ENCODE results near the gene FAM171A2.

Gene FAM171A2

DNA sequence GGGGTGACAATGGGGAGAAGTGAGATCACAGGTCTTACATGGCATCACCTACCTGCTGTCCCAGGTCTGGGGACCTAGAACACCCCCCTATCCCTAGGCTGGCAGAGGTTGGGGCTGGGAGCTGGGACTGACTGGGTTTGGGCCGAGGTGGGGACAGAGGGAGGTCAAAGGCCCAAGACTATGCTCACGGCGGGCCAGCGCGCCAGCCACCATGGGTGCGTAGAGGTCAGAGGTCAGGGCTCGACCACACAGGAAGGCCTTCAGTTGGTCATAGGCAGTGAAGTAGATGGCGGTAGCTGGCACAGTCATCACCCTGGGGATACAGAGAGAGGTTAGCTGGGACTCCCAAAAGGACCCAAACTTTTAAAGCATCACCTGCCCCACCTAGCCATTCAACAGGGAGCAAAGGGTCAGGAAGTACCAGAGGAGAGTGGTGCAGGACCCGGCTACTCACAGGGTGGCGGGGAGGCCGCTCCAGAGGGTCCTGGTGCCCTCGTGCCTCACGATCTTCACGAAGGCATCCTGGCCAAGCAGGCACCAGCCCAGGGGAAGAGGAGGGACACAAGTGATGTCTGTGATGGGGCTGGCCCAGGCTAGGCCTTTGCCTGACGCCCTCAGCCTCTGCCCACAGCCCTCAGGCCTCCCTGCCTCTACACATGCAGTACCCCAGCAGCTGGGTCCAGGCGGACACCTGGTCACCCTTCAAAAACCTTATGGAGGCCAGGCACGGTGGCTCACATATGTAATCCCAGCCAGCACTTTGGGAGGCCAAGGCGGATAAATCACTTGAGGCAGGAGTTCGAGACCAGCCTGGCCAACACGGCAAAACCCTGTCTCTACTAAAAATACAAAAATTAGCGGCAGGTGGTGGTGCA is 42.2 kb downstream of the FAM171A2 start:
- no peak for DNase-seq (ENCODE audit: low read depth)
- no peak overlapping the region for H3K4me3 ChIP-seq (ENCODE audit: low read length)

DNA sequence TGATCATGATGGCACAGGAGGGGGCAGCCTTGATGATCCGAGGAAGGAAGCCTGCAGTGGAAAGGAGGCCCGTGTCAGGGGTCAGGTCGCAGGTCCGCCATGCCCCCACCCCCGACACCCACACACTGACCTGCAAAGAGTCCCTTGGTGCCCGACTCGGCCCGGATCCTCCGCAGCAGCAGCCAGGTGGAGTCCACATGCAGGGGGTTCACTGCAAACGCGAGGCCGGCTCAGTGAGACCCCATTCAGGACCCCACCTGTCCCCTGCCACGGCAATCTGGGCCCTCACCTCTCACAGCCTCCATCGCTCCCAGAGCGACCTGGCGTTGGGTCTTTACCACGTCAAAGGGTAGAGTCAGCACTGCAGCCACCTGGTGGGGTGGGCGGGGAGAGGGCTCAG is 43.6 kb downstream of the FAM171A2 start:
- no peak overlapping the region for H3K4me3 ChIP-seq (ENCODE audit: low read length)
- DNase-seq (ENCODE audit: low read depth) = no peak
- TF ChIP-seq, protein P1, sequence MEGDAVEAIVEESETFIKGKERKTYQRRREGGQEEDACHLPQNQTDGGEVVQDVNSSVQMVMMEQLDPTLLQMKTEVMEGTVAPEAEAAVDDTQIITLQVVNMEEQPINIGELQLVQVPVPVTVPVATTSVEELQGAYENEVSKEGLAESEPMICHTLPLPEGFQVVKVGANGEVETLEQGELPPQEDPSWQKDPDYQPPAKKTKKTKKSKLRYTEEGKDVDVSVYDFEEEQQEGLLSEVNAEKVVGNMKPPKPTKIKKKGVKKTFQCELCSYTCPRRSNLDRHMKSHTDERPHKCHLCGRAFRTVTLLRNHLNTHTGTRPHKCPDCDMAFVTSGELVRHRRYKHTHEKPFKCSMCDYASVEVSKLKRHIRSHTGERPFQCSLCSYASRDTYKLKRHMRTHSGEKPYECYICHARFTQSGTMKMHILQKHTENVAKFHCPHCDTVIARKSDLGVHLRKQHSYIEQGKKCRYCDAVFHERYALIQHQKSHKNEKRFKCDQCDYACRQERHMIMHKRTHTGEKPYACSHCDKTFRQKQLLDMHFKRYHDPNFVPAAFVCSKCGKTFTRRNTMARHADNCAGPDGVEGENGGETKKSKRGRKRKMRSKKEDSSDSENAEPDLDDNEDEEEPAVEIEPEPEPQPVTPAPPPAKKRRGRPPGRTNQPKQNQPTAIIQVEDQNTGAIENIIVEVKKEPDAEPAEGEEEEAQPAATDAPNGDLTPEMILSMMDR (conservative IDR thresholded peaks at IDR 0.05; ENCODE audit: low read depth, low read length) = no peak

More for the DNA sequence above, 42.2 kb downstream of the FAM171A2 start:
- TF ChIP-seq, protein P1 (conservative IDR thresholded peaks at IDR 0.05; ENCODE audit: low read depth, low read length) = no peak

DNA sequence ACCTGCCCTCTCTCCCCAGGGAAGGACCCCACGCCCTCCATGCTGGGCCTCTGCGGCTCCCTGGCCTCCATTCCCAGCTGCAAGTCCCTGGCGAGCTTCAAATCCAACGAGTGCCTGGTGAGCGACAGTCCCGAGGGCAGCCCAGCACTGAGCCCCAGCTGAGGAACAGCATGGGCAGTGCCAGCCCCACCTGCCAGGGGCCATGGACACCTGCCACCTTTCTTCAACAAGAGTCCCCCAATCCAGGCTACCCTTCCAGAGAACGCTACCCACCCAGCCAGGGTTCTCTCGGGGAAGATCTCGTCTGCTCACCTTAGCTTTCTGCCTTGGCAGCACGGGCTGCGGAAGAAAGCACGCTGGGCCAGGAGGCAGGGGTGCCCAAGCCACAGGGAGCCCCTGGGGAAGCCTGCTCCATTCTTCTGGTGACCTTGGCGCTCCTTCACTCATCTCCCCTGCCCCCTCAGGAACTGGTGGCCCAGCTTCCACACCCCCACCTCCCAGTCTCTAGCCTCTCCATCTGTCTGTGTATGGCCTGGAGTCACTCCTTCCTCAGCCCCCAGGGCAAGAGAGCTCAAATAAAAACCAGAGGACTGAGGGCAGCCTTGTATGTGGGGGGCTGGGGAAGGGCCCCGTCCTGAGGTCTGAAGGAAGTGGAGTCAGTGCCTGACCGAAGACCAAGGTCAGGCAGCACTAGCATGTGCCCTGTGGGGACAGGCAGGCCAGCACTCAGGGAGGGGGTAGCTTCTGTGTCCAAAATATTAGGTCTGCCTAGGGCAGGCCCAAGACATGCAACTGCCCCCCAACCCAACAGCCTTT is 45.4 kb downstream of the FAM171A2 start:
- H3K4me3 ChIP-seq (ENCODE audit: low read length) = no peak overlapping the region
- TF ChIP-seq, protein P1 (conservative IDR thresholded peaks at IDR 0.05; ENCODE audit: low read depth, low read length) = no peak
- no peak for DNase-seq (ENCODE audit: low read depth)

DNA sequence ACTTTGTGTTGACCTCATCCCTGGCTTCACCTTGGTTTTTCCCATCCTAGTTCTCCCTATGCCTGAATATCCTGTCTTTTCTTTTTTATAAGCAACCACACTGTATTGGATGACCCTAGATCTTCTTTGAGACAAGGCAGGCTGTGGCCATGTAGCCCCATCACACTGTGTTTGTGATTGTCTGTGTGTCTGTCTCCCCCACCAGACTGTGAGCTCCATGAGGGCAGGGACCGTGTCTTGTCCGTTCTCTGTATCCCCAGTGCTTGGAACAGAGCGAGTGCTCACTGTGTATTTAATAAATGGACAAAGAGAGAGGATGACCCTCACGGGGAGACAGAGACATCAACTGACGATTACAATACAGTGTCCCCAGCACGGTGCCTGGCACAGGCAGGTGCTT is 46.1 kb downstream of the FAM171A2 start:
- TF ChIP-seq, protein P1 (conservative IDR thresholded peaks at IDR 0.05; ENCODE audit: low read depth, low read length) = no peak
- DNase-seq (ENCODE audit: low read depth) = no peak
- H3K4me3 ChIP-seq (ENCODE audit: low read length) = no peak overlapping the region

DNA sequence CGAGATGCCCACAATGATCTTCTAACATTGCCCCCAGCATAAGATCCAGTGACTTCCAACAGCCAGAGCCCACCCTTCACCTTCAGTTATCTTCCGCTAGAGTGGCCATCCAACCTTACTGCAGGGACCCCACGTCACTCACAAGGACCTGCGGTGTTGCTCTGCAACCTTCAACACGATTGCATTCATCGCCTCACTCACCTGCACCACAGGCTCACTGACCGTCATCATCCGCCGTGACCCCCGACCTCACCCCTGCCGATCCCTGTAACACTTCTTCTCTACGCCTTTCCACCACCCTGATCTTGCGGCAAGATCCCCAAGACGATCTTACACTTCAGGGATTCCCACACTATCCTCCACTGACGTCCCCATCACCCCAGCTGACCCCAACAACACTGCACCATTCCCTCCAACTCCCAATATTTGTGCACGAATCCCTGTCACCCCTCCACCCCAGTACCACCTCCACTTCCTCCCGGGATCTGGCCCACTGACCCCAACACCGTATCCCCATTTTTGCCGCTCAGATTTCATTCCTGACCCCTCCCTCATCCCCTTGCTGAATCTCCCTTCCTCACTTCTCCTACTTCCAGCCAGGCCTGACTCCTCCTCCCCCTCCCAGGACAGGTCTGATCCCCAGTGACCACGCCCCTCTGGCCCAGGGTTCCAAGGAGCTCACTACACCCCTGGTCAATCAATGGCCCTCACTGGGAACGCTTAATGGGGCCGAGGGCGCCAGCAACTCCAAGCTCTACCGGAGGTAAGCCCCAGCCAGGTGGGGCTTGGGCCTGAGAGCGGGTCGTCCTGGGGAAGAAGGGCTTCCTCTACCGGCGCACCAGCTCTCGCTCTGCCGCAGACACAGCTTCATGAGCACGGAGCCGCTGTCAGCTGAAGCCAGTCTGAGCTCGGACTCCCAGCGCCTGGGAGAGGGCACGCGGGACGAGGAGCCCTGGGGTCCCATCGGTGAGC is 47.6 kb downstream of the FAM171A2 start:
- TF ChIP-seq, protein P1 (conservative IDR thresholded peaks at IDR 0.05; ENCODE audit: low read depth, low read length) = no peak
- H3K4me3 ChIP-seq (ENCODE audit: low read length) = peak overlapping the region; percentile 47
- DNase-seq (ENCODE audit: low read depth) = no peak

DNA sequence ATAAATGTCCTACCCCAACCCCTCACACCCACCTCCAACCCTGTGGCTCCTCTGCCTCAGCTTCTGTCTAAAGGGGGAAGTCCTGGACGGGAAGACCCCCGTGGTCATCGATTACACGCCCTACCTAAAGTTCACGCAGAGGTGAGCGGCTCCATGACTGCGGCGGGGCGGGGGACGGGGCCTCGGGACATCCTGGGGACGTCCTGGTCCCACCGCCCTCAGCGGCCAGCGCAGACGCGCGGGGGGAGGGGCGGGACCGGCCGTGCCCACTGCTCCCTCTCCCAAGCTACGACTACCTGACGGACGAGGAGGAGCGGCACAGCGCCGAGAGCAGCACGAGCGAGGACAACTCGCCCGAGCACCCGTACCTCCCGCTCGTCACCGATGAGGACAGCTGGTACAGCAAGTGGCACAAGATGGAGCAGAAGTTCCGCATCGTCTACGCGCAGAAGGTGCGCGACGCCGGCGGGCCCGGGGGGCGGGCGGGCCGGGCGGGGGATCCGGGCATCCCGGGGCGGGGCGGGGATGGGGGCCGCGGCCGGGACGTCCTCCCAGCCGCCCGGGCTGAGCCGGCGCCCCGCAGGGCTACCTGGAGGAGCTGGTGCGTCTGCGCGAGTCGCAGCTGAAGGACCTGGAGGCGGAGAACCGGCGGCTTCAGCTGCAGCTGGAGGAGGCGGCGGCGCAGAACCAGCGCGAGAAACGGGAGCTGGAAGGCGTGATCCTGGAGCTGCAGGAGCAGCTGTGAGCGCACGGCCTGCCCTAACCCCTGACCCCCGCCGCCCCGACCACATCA is 48.6 kb downstream of the FAM171A2 start:
- TF ChIP-seq, protein P1 (conservative IDR thresholded peaks at IDR 0.05; ENCODE audit: low read depth, low read length) = no peak
- H3K4me3 ChIP-seq (ENCODE audit: low read length) = peak overlapping the region; percentile 47
- no peak for DNase-seq (ENCODE audit: low read depth)

All from retinal pigment epithelial cell (primary cell).